Coronary artery (tissue), 2 donors: Measurements from ENCODE around the gene LIMS2.

Experiments used
- DNase-seq: peaks from one replicate; pipeline ENCODE4 v3.0.0-alpha.2; 2017; ENCODE audit warnings: low spot score
- H3K27ac ChIP-seq, 2 donors: fragments of 200-600 bp; sonication (generic); one replicate each; pipeline ENCODE4 v1.5.1; 2016 to 2019
- H3K4me3 ChIP-seq: fragments of 200-600 bp; sonication (generic); 2 replicates; pipeline ENCODE4 v1.5.1; 2016; ENCODE audit warnings: mild to moderate bottlenecking, moderate library complexity
- CTCF ChIP-seq: fragments of 200-600 bp; sonication (generic); IDR thresholded peaks from one replicate; pipeline ENCODE4 v1.5.1; 2019; ENCODE audit warnings: antibody characterized with exemption

The LIMS2 gene

DNA sequence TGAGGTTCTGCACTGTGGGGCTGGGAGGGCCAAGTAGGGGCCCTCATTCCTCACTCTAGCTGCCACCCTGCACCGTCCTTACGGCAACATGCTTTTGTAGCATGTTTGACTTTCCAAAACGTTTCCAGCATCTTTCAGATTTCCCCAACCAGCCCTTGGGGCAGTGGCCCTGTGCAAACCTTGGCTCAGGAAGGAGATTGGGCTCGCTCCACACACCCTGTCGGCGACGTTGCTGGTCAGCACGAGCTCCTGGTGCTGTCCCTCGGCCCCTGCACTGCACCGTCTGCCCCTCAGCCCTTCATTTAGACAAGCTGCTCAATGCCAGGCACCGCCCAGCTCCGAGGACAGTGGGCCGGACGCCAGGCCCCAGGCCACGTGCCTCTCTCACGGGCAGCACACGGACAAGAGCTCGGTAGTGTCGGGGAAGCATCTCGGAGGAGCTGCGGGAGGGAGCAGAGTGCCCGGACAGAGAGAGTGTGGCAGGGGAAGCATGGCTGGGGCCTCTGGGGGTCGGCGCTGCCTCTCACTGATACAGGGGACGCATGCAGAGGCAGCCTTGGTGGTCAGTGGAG is 22.5 kb downstream of the LIMS2 start:
- DNase-seq = no peak
- TF ChIP-seq CTCF = no peak
- H3K4me3 ChIP-seq = no peak overlapping the region
- H3K27ac ChIP-seq = peak overlapping the region; percentile 39 to 77

- TF ChIP-seq CTCF = no peak
- no peak overlapping the region for H3K4me3 ChIP-seq
- DNase-seq = no peak
- peak overlapping the region; percentile 39 to 77 for H3K27ac ChIP-seq
Observed at GRCh38 chr2:127651971-127652550, 23.3 kb downstream of the LIMS2 start.

GRCh38 chr2:127651381-127651809 is 23.9 kb downstream of the LIMS2 start:
- TF ChIP-seq CTCF = no peak
- Histone ChIP-seq H3K27ac (peak overlapping the region; percentile 39 to 77), H3K4me3 (no peak overlapping the region)
- DNase-seq = no peak

DNA sequence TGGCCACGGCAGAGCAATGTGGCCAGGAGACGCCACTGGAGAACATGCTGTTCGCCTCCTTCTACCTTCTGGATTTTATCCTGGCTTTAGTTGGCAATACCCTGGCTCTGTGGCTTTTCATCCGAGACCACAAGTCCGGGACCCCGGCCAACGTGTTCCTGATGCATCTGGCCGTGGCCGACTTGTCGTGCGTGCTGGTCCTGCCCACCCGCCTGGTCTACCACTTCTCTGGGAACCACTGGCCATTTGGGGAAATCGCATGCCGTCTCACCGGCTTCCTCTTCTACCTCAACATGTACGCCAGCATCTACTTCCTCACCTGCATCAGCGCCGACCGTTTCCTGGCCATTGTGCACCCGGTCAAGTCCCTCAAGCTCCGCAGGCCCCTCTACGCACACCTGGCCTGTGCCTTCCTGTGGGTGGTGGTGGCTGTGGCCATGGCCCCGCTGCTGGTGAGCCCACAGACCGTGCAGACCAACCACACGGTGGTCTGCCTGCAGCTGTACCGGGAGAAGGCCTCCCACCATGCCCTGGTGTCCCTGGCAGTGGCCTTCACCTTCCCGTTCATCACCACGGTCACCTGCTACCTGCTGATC is 24.4 kb downstream of the LIMS2 start:
- DNase-seq = no peak
- H3K27ac ChIP-seq = peak overlapping the region; percentile 58 to 77

GRCh38 chr2:127650041-127650784 is 25.1 kb downstream of the LIMS2 start:
- no peak for DNase-seq
- TF ChIP-seq CTCF = no peak
- no peak overlapping the region for H3K4me3 ChIP-seq
- peak overlapping the region; percentile 58 to 77 for H3K27ac ChIP-seq

More for the DNA sequence above, 24.4 kb downstream of the LIMS2 start:
- no peak for TF ChIP-seq CTCF
- H3K4me3 ChIP-seq = no peak overlapping the region

DNA sequence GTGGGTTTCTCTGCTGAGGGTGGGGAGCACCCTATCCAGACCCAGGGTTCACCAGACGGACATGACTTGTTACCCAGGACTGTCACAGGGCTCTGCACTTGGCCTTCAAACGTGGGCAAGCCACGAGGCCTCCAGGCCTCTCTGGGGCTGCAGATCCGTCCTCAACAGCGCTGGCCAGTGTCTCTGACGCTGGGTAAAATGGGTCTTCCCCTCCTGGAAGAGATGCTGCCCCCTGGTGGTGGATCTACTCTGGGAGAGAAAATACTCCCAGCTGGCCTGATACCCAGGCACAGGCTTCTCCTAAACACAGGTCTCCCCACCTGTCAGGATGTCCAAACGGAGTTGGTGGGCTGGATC is 25.7 kb downstream of the LIMS2 start:
- peak; percentile 83 for TF ChIP-seq CTCF
- Histone ChIP-seq H3K4me3 (peak overlapping the region; percentile 19), H3K27ac (peak overlapping the region; percentile 58 to 77)
- DNase-seq = no peak
